Stimulated activated CD8-positive, alpha-beta memory T cell treated with anti-CD3 and anti-CD28 coated beads, Interleukin-4, amount 100 ng/mL, for 24 hours (primary cell): ENCODE results near the gene CAMK1.
"Not testable (repeated sequence)": the region's sequence is repeated elsewhere in the genome, so short reads cannot be mapped to it uniquely, and the experiment has no call there.

Experiments used
- DNase-seq: peaks from one replicate; pipeline ENCODE4 v3.0.0-alpha.2; 2020; ENCODE audit warnings: low read depth

Gene CAMK1

DNA sequence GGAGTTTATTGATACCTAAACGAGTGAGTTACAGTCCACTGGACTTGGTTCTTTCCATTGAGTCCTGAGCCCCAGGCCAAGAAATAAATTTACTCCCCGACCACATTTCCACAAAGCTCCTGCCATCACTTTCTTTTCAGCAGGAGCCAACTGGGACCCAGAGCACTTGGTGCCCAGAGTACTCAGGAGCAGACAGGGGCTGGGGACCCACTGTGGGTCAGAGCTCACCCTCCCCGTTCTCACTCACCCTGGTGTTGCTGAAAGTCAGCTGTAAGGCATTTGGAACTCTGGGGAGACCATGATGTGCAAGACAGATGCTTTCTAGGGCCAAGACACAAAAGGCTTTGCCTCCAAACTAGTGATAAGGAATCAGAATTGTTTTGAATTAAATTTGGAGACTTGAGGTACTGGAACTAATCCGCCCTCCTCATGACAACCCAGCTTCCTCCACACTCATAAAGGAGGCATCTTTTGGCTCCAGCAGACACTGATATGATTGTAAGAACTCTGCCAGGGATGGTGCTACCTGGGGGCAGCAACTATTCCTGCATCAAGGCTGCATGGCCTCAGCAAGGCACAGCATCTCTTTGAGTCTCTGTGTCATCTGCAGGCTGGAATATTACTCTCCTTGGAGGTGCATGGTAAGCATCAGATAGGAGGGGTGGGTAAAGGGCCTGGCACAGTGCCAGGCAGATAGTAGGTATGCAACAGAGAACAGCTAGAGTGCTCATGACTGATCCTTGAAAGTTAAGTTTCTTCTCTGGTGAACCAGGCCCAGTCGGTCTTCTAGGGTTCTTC is 7.3 kb upstream of the CAMK1 start:
- no peak for DNase-seq

DNA sequence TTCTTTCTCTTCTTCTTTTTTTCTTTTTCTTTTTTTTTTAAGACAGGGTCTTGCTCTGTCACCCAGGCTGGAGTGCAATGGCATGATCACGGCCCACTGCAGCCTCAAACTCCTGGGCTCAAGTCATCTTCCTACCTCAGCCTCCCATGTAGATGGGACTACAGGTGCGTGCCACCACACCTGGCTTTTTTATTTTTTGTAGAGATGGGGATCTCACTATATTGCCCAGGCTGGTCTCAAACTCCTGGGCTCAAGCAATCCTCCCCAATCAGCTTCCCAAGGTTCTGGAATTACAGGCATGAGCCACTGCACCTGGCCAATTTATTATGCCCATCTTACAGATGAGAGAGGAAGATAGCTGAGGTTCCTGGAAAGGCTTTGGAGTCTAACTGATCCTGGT is 1.3 kb upstream of the CAMK1 start:
- not testable (repeated sequence) for DNase-seq

DNA sequence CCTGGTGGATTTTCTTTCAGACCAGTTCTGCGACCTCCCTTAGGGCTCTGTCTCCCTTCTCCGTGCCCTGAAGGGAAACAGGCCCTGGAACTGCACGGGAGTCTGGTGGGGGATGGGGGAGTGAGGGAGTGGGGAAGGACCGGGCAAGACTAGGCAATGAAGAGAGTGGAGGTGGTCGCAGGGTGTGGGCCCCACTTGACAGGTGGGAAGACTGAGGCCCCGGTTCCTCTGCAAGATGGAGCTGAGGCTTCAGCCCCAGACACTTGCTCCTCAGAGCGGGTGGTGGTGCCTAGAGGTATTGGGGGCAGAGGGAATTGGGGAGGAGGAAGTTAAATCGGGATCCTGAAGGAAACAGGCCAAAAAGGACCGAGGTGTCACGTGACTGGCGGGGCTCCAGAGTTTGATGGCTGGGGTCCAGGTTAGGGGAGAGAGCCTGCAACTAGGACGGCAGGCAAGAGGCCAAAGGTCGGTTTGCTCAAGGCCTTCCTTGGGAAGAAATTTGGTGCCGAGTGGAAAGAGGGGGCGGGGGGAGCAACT is 597 bp upstream of the CAMK1 start:
- DNase-seq, result no peak

DNA sequence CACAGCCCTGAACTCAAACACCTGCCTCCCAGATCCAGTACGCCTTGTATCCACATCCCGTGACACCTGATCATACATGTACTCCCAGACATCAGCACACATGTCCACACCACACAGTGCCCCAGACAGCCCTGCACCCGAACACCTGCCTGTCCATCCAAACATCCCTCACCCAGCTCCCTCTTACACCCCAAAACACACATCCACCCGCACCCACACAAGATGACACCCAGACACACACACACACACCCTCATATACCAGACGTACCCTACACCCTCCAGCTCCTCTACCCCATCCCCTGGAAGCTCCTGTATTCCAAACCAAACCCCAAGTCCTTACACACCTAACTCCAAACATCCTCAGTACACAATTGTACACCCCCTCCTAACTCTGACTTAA is 735 bp downstream of the CAMK1 start:
- no peak for DNase-seq

DNA sequence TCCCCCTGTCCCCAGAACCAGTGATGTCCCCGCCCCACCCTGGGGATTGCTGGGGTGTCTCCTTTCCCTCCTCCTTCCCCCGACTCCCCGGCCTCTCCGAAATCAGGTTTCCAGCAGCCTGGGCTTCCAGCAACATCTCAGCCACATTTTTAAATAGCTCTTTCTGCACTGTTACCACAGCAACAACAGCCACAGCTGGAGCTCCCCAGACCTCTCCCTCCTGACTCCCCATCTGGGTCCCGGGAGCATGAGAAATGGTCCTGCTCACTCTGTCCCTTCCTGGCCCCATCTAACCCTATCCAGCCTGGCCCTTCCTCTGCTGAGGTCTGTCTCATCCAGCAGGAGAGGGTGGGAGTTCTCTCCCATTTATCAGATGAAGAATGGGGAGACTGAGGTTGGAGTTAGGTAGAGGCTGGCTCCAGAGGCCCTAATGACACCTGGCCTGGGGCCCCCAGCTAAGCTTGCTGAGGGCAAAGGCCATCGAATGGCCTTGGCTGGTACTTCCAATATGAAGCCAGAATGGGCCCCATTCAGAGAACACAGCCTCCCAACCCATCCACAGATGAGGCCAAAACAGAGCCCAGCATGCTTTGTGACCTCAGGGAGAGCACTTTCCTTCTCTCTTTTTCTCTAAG is 1.5 kb downstream of the CAMK1 start:
- no peak for DNase-seq

DNA sequence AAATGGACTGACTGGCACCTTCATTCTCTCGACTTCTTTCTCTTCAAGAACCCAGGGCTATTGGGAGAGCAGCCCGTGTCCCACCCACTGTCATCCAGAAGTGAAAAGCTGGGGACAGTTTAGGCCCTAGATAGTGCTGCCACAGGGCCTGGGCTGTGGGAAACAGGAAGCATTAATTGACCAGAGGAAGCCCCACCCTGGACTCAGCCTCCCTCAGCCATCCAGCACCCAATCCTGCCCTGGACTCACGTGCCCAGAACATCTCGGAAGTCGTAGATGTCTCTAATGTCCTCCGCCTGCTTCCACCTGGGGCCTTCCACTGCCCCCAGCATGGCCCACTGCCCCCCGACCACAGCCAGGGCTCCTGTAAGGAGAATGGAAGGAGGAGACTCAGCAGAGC is 2.3 kb downstream of the CAMK1 start:
- no peak for DNase-seq

DNA sequence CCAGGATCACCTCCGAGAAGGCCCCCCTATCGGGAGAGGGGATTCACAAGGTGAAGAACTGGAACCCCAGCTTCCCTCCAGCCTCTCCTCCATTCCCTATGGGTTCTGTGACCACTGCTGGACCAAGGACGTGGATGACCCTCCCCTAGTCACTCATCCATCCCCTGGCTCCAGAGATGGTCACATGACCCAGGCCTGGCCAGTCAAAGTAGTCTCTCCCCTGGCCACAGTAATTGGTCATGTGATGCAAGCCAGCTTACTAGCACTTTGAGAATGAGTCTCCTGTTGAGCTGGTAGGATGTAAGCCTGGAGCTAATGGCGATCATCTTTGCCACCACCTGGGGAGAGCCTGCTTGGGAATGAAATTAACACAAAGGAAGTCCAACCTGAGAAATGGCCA is 3.9 kb downstream of the CAMK1 start:
- DNase-seq, result no peak

DNA sequence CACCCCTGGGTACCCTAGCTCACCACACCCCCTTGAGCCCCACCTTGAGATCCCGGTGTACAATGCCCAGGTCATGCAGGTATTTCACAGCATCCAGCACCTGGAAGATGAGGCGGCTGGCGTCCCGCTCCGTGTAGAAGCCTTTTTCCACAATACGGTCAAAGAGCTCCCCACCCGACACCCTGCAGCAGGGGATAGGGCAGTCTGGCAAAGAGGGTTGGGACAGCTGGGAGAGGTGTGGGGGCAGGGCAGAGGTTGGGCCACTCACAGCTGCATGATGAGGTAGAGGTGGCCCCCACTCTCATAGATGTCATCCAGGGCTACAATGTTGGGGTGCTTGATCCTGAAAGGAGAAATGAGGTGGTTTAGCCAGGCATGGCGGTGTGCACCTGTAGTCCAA is 6.9 kb downstream of the CAMK1 start:
- DNase-seq, result no peak

DNA sequence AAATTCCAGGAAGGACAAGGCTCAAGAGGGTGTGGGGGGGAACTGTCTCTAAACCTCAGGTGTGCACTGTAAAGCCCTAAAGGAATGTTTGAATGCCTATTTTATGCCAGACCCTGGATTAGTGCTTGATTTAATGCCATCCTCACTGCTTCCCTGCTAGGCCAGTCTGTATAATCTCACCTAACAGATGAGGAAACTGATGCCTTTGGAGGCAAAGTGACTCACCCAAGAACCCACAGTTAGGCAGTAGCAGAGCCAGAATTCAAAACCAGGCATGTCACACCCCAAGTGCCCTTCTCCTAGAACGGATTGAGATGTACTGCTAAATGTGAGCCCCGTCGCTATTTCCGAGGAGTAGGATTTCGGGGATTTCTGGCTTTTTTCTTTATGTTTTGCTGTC is 7.8 kb downstream of the CAMK1 start:
- no peak for DNase-seq

DNA sequence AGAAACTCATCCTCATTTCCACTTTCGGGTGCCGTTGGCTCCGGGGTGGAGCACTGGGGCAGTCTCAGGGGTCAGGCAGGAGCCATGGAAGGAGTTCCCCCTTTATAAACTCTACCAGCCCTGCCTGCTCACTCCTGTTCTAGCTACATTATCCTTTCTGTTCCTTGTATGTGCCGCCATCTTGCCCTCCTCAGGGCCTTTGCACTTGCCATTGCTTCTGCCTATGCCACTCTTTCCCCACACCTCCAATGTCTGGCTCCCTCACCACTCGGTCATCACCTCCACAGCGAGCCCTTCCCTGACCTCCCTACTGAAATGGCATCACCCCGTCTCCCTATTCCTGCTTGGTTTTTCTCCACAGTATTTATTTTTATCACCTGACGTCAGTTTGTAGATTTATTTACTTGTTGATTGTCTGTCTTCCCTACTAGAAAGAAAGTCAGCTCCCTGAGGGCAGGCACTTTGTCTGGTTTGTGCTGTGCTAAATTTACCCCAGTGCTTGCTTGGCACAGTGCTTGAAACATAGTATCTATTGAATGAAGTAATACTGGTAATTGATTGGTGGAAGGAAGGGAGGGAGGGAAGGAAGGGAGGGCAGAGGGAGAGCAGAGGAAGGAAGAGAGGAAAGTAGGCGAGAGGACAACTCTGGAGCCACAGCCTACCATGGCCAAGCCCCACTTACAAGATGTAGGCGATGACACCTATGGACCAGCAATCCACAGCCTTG is 8.8 kb downstream of the CAMK1 start:
- no peak for DNase-seq

DNA sequence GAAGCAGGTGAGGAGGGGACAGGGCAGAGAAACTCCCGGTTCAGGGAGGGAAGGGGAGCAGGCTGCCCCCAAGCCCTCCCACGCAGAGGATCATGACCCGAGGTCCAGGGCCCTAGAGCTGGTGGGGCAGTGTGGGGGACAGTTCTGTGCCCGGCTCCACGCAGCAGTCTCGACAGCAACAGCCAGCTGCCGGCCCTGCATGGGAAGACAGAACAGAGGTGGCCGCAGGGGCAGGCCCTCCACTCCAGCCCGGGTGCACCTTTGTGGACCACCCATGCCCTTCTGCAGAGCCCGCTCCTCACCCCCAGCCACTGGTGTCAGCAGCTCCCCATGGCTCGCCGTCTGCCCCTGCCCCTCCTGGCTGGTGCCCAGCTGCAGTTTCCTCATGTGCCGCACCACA is 12.3 kb downstream of the CAMK1 start:
- DNase-seq, result no peak

DNA sequence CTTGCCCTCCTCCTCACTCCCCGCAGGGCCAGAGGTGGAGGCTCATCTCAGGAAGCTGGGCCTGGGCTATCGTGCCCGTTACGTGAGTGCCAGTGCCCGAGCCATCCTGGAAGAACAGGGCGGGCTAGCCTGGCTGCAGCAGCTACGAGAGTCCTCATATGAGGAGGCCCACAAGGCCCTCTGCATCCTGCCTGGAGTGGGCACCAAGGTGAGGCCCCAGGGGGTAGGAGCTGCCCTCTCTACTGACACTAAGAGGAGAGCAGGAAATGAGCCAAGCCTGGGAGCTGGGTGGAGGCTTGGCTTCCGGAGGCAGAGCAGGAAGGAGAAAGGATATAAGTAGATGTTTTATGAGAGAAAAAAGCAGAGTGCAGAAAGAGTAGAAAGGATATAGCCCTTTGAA is 15.1 kb downstream of the CAMK1 start:
- DNase-seq, result no peak

DNA sequence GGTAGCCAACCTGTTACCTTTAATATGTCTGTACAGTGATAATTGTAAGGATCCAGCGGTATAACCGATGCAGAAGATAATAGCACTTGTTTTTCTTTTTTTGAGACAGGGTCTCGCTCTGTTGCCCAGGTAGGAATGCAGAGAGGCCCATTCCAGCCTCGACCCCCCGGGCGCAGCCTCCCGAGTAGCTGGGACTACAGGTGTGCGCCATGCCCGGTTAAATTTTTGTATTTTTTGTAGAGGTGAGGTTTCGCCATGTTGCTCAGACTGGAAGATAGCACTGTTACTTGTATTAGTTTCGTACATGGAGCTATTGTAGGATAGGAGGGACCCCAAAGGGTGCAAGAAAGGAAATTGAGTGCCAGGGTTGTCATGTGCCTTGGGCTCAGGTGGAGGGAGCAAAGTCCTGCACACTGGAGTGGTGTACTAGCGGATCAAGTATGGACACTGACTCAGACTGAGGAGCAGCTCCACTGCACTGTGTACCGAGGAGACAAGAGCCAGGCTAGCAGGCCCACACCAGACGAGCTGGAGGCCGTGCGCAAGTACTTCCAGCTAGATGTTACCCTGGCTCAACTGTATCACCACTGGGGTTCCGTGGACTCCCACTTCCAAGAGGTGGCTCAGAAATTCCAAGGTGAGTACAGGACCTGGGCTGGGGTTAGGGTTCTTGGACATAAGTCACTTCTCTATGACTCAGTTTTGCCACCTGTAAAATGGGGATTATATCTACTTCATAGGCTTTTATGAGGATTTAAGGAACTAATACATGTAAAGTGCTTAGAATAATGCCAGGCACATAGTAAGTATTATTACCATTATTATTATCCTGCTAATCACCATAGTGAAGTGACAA is 19.0 kb downstream of the CAMK1 start:
- no peak for DNase-seq

DNA sequence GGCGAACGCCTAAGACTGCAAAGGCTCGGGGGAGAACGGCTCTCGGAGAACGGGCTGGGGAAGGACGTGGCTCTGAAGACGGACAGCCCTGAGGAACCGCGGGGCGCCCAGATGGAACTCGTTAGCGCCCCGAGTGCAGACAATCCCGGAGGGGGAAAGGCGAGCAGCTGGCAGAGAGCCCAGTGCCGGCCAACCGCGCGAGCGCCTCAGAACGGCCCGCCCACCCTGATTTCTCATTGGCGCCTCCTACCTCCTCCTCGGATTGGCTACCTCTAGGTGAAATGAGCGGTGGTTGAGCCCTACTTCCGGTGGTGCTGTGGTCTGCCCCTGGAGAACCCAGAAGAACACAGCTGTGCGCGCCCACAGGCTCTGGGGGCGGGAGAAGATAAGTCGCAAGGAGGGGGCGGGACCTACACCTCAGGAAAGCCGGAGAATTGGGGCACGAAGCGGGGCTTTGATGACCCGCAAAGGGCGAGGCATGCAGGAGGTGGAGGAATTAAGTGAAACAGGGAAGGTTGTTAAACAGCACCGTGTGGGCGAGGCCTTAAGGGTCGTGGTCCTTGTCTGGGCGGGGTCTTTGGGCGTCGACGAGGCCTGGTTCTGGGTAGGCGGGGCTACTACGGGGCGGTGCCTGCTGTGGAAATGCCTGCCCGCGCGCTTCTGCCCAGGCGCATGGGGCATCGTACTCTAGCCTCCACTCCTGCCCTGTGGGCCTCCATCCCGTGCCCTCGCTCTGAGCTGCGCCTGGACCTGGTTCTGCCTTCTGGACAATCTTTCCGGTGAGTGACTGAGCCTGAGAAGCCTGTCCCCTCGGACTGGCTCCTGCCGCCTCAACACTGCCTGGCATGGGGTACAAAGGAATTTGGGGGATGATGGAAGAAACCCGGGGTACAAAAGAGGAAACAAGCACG is 19.8 kb downstream of the CAMK1 start, which contains the start of gene OGG1:
Gene OGG1, plus strand, starts transcription at position 308 of the 911 bp plus-strand sequence. Its CDS starts 335 bp downstream, at position 643.
- peak; percentile 94 for DNase-seq

DNA sequence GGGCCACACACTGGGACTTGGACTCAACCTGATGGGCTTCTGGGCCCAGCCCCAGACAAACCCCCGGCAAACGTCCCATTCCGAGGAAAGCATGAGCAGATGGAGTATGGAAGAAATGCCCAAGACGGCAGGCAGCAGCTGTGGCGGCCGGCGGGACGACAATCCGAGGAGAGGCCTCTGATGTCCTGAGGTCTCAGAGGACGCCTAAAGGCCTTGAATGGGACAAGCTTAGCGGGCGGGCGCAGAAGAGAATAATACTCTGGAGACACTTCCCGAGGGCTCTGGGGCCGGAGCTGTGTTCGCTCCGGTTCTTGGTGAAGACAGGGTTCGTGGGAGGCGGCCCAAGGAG is 20.5 kb downstream of the CAMK1 start:
- no peak for DNase-seq

DNA sequence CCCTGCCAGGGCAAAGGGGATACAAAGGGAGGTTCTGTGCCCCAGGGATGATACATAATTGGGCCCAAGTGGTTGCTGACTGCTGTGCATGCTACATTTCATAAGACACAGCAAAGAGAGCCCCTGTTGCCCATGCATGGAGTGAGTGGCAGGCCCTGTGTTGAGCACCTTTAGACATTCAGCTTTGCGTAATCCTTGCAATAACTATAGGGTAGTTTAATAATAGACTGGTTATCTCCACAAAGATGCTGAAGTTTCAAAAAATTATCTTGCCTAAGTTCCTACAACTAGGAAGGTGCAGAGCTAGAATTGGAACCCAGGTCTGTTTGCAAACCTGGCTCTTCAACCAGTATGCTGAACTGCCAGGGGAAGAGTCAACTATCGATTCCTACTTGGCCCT is 21.7 kb downstream of the CAMK1 start:
- no peak for DNase-seq

DNA sequence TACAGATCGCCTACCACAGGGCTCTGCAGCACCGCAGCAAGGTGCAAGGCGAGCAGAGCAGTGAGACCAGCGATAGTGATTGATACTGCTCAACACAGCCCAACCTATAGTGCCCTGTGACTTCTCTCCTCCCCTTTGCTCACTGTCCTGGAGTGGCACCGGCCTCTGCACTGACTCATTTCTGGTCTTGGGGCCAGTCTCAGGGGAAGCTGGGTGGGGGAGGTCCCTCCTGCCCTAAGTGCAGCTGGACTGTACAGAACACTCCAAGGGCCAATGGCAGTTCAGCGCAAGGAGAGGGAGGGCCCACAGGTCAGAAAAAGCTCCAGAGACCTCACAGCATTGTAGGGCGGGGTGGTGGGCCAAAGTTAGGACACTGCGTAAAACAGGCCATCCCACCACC is 22.5 kb downstream of the CAMK1 start:
- DNase-seq, result no peak

DNA sequence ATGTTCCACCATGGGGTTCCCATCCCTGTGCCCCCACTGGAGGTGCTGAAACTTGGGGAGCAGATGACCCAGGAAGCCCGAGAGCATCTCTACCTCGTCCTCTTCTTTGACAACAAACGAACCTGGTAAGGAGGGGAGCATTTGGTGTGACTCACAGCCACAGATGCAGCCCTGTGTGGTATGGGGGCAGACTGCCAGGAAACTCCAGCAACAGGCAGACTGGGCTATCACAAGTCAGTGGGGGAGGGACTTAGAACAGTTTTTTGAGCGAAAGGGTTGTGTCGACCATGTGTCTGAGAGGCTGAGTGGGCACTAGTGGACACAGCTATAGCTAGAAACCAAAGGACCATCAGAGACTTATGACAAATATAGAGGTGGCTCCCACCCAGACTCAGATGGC is 23.4 kb downstream of the CAMK1 start:
- peak; percentile 15 for DNase-seq

DNA sequence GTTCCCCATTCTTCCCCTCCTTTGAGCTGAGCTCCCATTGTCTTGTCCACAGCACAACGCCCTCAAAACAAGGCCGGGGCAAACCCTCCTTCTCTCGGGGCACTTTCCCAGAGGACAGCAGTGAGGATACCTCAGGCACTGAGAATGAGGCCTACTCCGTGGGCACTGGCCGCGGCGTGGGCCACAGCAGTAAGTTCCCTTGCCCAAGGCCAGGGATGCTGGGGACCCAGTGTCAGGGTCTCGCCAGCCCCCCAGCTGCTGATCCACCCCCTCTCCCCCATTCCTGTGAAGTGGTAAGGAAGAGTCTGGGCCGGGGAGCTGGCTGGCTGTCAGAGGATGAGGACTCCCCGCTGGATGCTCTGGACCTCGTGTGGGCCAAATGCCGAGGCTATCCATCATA is 24.2 kb downstream of the CAMK1 start:
- DNase-seq, result no peak

DNA sequence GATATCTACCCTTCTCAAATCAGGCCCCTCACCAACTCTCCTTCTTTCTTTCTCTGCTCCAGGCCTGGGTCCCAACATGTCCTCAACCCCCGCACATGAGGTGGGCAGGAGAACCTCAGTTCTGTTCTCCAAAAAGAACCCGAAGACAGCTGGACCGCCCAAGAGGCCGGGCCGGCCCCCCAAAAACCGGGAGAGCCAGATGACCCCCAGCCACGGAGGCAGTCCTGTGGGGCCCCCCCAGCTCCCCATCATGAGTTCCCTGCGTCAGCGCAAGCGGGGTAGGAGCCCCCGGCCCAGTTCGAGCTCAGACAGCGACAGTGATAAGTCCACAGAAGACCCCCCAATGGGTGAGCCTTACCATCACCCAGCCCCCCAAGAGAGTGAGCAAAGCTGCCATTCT is 25.6 kb downstream of the CAMK1 start:
- DNase-seq, result no peak

DNA sequence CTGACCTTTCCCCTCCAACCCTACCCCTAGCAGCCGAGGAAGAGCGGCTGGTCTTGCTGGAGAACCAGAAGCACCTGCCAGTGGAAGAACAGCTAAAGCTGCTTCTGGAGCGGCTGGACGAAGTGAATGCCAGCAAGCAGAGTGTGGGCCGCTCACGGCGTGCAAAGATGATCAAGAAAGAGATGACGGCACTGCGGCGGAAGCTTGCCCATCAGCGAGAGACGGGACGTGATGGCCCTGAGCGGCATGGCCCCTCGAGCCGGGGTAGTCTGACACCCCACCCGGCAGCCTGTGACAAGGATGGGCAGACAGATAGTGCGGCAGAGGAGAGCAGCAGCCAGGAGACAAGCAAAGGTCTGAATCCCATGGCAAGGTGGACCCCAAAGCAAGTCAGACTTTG is 26.2 kb downstream of the CAMK1 start:
- no peak for DNase-seq
